Lung (tissue), 12 donors: ENCODE data around the gene SBF2. TPM values are rescaled to one million over a fixed set of nuclear protein-coding genes. Genes with fewer than 3 reads are reported as not detected.

Experiments used
- ATAC-seq: fragments of 200-7000 bp; cut with Tn5 transposase; one replicate; pipeline ENCODE4 v1.9.1; 2020; ENCODE audit warnings: moderate number of reproducible peaks; ENCODE audit not compliant: insufficient read depth, low FRiP score
- DNase-seq, 3 donors: peaks; one replicate each; pipeline ENCODE4 v3.0.0-alpha.2; 2013 to 2017
- H3K27ac ChIP-seq, 2 donors: one replicate each; pipeline ENCODE4 v1.5.1; 2013; ENCODE audit warnings: mild to moderate bottlenecking in 2 of 2, moderate library complexity in 2 of 2, control low read depth in 1 of 2, inconsistent platforms in 1 of 2, low read depth in 1 of 2, low read length in 1 of 2
- H3K27me3 ChIP-seq, 3 donors: one replicate each; pipeline ENCODE4 v1.5.1; 2013; ENCODE audit warnings: low read length in 2 of 3; ENCODE audit not compliant: control insufficient read depth in 3 of 3, insufficient read depth in 3 of 3
- H3K36me3 ChIP-seq, 4 donors: one replicate each; pipeline ENCODE4 v1.5.1; 2013; ENCODE audit warnings: low read length in 4 of 4, mild to moderate bottlenecking in 1 of 4, moderate library complexity in 1 of 4; ENCODE audit not compliant: control insufficient read depth in 4 of 4, insufficient read depth in 4 of 4
- H3K4me1 ChIP-seq, 5 donors: one replicate each; pipeline ENCODE4 v1.5.1; 2013; ENCODE audit warnings: low read length in 5 of 5, mild to moderate bottlenecking in 2 of 5, moderate library complexity in 1 of 5; ENCODE audit not compliant: control insufficient read depth in 5 of 5, insufficient read depth in 5 of 5
- H3K4me3 ChIP-seq: one replicate; pipeline ENCODE4 v1.5.1; 2013; ENCODE audit warnings: mild to moderate bottlenecking, control low read depth, moderate library complexity
- H3K9ac ChIP-seq, 2 donors: one replicate each; pipeline ENCODE4 v1.5.1; 2013; ENCODE audit warnings: low read length in 2 of 2, control low read depth in 1 of 2; ENCODE audit not compliant: insufficient read depth in 1 of 2
- H3K9me3 ChIP-seq, 4 donors: one replicate each; pipeline ENCODE4 v1.5.1; 2013; ENCODE audit warnings: low read length in 3 of 4, mild to moderate bottlenecking in 1 of 4, moderate library complexity in 1 of 4; ENCODE audit not compliant: control insufficient read depth in 4 of 4, insufficient read depth in 3 of 4
- CTCF ChIP-seq: IDR thresholded peaks from 2 replicates; pipeline ENCODE4 v1.5.1; 2012; ENCODE audit warnings: mild to moderate bottlenecking; ENCODE audit errors: control extremely low read depth, extremely low read depth
- WGBS, 2 donors: extraction: QIAGEN DNeasy Blood & Tissue Kit; methylation state at CpG; one replicate each; pipeline ENCODE4 v1.1.7; 2013; 5-methylcytosine and 5-hydroxymethylcytosine counted together
- polyA plus RNA-seq, 2 donors: library from polyadenylated mRNA; stranded (reverse); fragments of 200-250 nt; gene quantifications; one replicate each; pipeline ENCODE4 v1.2.1, GENCODE V29; 2013
- total RNA-seq, 2 donors: library from RNA; depleted of rRNA in 1 of 2; stranded (reverse); fragments of >200 nt in 1 of 2; gene quantifications; one replicate each; pipeline ENCODE4 v1.2.1, GENCODE V29; 2014 to 2021
- donor health status: control.
- donor health status: control.
- donor health status: Bipolar disorder and iron deficiency.
- donor health status: healthy.
- donor health status: DM: yes; HTN: yes; CAD: no.

Gene SBF2
- total and polyA plus RNA-seq, 4 donors, result 4.4 to 104 (median 24.9) TPM

GRCh38 chr11:9859554-9860305 is 434.3 kb downstream of the SBF2 start:
- no peak for DNase-seq
- Histone ChIP-seq H3K36me3 (peaks cover 7 to 15% (median 11%) of the 10 kb centered on the region in 4 donors), H3K9me3 (no peaks in the 10 kb centered on the region), H3K4me3 (no peak overlapping the region), H3K27ac (no peak overlapping the region), H3K9ac (peak overlapping the region in 1 of 2 donors; percentile 20), H3K27me3 (no peaks in the 10 kb centered on the region), H3K4me1 (peaks cover 2 to 31% (median 17%) of the 10 kb centered on the region in 5 donors)
- WGBS, 2 donors, result 82 to 86% methylated on average over 5 of the region's 5 CpGs
- no peak for TF ChIP-seq CTCF
- no peak for ATAC-seq

- H3K36me3 ChIP-seq, result peaks cover 7 to 15% (median 11%) of the 10 kb centered on the region in 4 donors
- peaks cover 2 to 38% (median 19%) of the 10 kb centered on the region in 5 donors for H3K4me1 ChIP-seq
- H3K27me3 ChIP-seq, result no peaks in the 10 kb centered on the region
- TF ChIP-seq CTCF, result no peak
- no peak overlapping the region for H3K9ac ChIP-seq
- no peak overlapping the region for H3K4me3 ChIP-seq
- no peaks in the 10 kb centered on the region for H3K9me3 ChIP-seq
- no peak for ATAC-seq
- no peak overlapping the region for H3K27ac ChIP-seq
- peak in 2 of 3 donors; percentile 45 to 50 for DNase-seq
- 12 to 14% methylated on average over 2 of the region's 2 CpGs for WGBS, 2 donors
Observed at GRCh38 chr11:9858822-9859221, 435.2 kb downstream of the SBF2 start.

GRCh38 chr11:9858218-9858617 is 435.8 kb downstream of the SBF2 start:
- Histone ChIP-seq H3K4me1 (peaks cover 2 to 40% (median 19%) of the 10 kb centered on the region in 5 donors), H3K36me3 (peaks cover 7 to 15% (median 11%) of the 10 kb centered on the region in 4 donors), H3K27ac (peak overlapping the region in 1 of 2 donors; percentile 40), H3K9ac (no peak overlapping the region), H3K9me3 (no peaks in the 10 kb centered on the region), H3K4me3 (no peak overlapping the region), H3K27me3 (no peaks in the 10 kb centered on the region)
- TF ChIP-seq CTCF, result no peak
- ATAC-seq (no peak), DNase-seq (peak in 2 of 3 donors; percentile 35 to 52)
- 60 to 63% methylated on average over 4 of the region's 4 CpGs for WGBS, 2 donors
